Hypothalamus (tissue), 51 donors: ENCODE measurements around the gene SLC5A12.
A peak's percentile ranks its signal among the peaks of the same experiment; 100 is the strongest.

Experiments used
- DNase-seq, 51 donors: peaks; one replicate each; lab custom pipeline; 2025; lab: John Stamatoyannopoulos, UW

SLC5A12 gene

GRCh38 chr11:26721948-26722475, at the start of gene SLC5A12:
SLC5A12 (minus strand) TSS chr11:26722060; CDS start chr11:26721714, 346 bp downstream.
- DNase-seq: no peak

DNA sequence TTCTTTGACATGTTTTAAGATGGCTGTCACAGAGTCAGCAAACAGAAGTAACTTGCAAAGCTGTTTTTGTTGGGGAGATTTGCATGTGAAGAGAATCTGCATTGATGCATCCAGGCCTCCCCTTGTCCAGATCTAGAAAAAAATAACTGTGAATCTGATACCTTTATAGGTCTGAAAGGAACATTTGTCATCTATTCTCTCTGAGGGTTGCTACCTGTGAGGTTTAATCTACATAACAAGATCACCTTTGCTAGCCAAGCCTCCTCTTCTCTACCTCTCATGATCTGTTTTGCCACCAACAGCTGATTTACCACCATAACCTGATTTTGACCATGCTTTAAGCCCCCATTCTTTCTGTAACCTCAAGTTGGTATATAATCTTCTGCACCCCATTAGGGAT, 47.2 kb upstream of the SLC5A12 start:
- DNase-seq: no peak

GRCh38 chr11:26767060-26767459, 45.2 kb upstream of the SLC5A12 start:
- DNase-seq: no peak

GRCh38 chr11:26765323-26765722, 43.5 kb upstream of the SLC5A12 start:
- no peak for DNase-seq

DNA sequence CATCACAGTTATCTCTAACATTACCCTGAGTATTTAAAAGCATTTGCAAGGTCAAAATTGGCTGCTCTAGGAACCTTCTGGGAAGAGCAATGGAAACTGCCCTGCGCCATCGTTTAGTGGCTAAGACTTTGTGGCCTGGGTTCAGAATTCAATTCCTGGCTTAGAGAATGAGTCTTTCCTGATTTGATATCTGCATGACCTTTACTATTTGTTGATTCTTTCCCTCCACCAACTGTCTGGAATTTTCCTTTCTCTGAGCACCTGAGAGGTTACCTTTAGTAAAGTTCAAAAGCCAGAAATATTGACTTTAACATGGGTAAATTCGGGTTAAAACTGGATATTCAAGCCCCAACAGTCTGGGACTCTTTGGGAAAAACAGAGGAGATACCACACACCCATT, 43.0 kb upstream of the SLC5A12 start:
- no peak for DNase-seq

DNA sequence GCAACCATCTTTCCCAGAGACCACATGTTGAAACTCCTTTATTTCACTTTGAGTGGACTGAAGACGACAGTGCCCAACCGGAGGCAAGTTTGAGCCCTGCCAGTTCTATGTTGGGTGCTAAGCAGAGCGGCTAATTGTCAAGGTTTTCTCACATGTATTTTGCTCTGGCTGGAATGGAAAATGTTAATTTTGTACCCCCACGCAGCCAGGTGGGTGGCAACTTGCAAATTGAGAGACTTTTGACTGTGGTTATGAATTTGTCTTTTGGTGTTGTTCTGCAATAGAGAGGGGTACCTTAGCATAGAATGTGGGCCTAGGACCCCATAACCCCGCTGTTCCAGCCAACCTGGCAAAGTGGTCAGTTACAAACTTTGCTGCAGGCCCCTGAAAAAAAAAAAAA, 42.5 kb upstream of the SLC5A12 start:
- DNase-seq: no peak

- DNase-seq: no peak
Measured at GRCh38 chr11:26762089-26762488, 40.2 kb upstream of the SLC5A12 start.

GRCh38 chr11:26761361-26761809, 39.5 kb upstream of the SLC5A12 start:
- DNase-seq: no peak

- no peak for DNase-seq
Measured at GRCh38 chr11:26757995-26758394, 36.1 kb upstream of the SLC5A12 start.

- DNase-seq: no peak
Measured at GRCh38 chr11:26755762-26756161, 33.9 kb upstream of the SLC5A12 start.

DNA sequence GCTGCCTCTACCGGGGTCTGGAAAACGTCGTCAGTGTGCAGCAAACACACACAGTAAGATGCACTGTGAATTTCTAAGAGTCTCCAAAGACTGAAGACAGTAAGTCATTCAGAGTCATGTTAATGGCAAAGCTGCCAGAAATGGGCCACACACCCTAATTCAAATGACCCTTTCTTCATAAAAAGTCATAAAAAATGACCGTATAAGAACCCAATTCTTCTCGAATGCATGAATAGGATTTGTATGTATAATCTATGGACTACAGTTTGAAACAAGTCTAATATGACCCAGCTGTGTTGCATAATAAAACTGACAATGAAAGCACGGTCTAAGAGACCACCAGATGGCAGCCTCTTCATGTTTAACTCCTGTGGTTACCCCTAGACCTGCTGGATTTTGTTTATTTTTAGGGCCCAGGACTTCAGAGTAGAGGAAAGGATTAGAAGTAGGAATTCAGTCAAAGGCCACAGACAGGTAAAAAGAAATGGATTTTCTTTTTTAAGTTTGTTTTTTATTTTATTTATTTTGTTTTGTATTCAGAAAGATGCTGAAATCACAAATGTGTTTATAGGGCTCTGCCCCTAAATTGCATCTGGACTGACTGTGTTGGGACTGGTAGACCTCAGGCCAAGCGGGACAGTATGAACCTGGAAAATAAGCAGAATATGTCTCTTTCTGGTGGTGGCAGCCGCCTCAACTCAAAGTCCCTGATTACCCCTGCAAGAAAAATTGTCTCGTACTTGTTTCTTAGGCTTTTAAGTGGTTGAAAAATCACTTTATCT, 32.1 kb upstream of the SLC5A12 start:
- DNase-seq: peak in 26 of 51 donors; percentile 0 to 53 (median 27)

GRCh38 chr11:26749927-26750326, 28.1 kb upstream of the SLC5A12 start:
- DNase-seq: no peak

- no peak for DNase-seq
Measured at GRCh38 chr11:26743622-26744021, 21.8 kb upstream of the SLC5A12 start.

DNA sequence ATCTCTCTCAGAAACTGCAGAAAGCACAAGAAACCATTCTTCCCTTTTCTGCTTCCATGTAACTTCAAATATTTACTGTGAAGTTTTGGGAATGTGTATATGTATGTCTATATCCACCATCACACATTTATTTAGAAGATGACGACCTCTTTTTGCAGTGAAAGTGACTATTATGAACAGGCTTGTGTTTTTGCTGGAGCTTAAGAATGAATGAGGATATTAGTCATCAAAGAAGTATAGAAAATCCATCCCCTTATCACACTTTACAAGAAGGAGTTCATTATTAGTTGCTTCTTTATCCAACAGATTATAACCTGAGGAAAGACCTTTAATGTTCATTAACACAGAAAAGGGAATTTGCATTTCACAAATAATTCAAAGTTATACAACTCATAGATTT, 21.1 kb upstream of the SLC5A12 start:
- no peak for DNase-seq

DNA sequence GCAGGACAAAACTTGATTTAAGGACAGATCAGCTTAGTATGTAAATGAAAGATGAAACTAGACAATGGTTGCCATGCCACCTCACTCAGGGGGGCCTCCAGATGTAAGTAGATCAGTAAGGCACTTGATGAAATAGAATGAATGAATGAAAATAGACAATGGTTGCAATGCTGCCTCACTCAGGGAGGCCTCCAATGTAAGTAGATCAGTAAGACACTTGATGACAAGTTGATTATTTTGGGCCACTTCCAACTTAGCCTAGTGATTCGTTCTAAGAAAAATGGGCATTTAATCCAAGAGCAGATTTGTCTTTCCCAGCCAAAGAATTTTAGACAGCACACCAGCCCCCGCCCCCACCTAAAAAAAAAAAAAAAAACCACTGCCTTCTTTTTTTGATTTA, 19.2 kb upstream of the SLC5A12 start:
- DNase-seq: no peak

- no peak for DNase-seq
Measured at GRCh38 chr11:26739366-26740073, 17.7 kb upstream of the SLC5A12 start.

DNA sequence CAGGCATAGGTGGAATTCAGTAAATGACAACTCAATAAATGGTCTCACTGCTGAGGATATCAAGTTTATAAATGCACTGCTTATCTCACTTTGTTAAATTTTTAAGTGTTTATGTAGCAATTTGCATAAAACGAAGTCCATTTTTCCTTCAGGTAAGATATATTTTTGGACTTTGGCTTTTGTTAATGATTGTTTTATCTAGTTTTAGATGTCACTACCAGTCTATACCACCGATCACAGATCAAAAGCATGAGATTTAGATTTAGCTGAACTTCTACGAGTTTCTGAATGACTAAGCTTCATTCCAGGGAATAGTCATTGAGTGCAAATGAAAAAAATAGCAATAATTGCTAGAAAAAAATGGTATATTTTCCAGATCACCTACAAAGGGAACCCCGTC, 12.8 kb upstream of the SLC5A12 start:
- DNase-seq: no peak

GRCh38 chr11:26731084-26731456, 9.2 kb upstream of the SLC5A12 start:
- no peak for DNase-seq

GRCh38 chr11:26730414-26731083, 8.7 kb upstream of the SLC5A12 start:
- no peak for DNase-seq

DNA sequence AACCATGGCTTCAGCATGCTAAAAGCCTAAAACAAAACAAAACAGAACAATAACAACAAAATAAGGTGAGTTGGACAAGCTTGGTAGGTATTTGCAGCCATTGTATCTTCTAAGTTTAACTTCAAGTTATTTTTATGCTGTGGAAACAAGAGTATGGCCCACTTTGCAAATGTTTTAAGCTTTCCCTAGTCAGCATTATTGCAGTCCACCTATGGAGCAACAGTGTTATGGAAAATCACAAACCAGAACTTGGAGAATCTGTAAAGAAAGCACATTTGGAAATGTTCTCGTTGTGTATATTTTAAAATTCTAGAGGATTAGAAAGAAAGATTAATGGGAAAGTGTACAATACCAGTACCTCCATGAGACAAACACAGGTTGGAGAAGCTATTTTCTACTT, 7.4 kb upstream of the SLC5A12 start:
- no peak for DNase-seq

DNA sequence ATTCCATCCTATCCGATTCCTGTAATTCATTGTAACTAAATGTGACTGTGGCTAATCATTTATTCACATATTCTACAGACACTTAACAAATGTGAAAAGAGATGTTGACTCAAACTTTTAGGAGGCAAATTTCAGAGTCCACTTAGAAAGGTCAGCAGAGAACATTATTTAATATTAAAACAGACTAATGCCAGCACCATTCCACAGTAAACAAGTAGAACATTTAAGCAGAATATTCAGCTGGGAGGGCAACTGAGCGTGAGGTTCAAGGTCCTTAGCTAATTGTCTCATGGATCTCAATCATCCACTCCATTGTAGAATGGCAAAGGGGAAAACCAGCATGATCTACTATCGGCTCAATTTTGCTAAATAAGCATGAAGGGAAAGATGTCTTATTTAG, 5.1 kb upstream of the SLC5A12 start:
- no peak for DNase-seq
